Pancreas (tissue), 10 donors: ENCODE results near the gene TFAP2A. TPM values are rescaled to one million over a fixed set of nuclear protein-coding genes. Genes with fewer than 3 reads are reported as not detected.

ENCODE experiments used
- ATAC-seq, 4 donors: fragments of 200-7000 bp; cut with Tn5 transposase; one replicate each; pipeline versions ENCODE4 v1.8.0 to v1.9.1; 2020; ENCODE audit warnings: mild to moderate bottlenecking in 4 of 4, moderate library complexity in 4 of 4
- DNase-seq, 6 donors: peaks; one replicate each; pipeline ENCODE4 v3.0.0-alpha.2; 2020
- FAIRE-seq: peaks from 2 replicates; lab custom pipeline; 2012; peaks lifted over from hg19 to GRCh38; lab: Jason Lieb, UNC
- H3K27ac ChIP-seq, 4 donors: fragments of 200-600 bp; sonication (generic); 1 replicate in 3 of 4; 2 replicates in 1 of 4; pipeline versions ENCODE4 v1.5.0 to v1.8.0; 2020
- H3K27me3 ChIP-seq, 4 donors: fragments of 200-600 bp; one replicate each; pipeline ENCODE4 v1.8.0; 2021
- H3K36me3 ChIP-seq, 3 donors: fragments of 200-600 bp; sonication (generic) in 1 of 3; one replicate each; pipeline versions ENCODE4 v1.5.0 to v1.8.0; 2020 to 2021
- H3K4me1 ChIP-seq, 3 donors: fragments of 200-600 bp; one replicate each; pipeline ENCODE4 v1.8.0; 2021
- H3K4me3 ChIP-seq, 4 donors: fragments of 200-600 bp; sonication (generic) in 2 of 4; one replicate each; pipeline versions ENCODE4 v1.5.0 to v1.8.0; 2020 to 2021
- H3K9me3 ChIP-seq, 4 donors: fragments of 200-600 bp; one replicate each; pipeline ENCODE4 v1.8.0; 2021
- WGBS, 2 donors: extraction: QIAGEN DNeasy Blood & Tissue Kit; methylation state at CpG; one replicate each; pipeline ENCODE4 v1.1.7; 2013; 5-methylcytosine and 5-hydroxymethylcytosine counted together
- intact Hi-C, 3 donors: fragments of 100-400 bp; cut with DNase I; formaldehyde crosslinking; loops; one replicate each; pipeline versions ENCODE4 v1.11.1 to v1.14.2; 2022
- polyA plus RNA-seq, 2 donors: library from polyadenylated mRNA; stranded (reverse); fragments of 200-250 nt; gene quantifications; one replicate each; pipeline ENCODE4 v1.2.3, GENCODE V29; 2013
- total RNA-seq, 6 donors: library from RNA; stranded (reverse); fragmentation: NEBNext Ultra II Directional in 4 of 6; extraction: Animal tissue kit (Norgen Biotek cat#: 25700) in 4 of 6; gene quantifications; one replicate each; pipeline versions ENCODE4 v1.2.1 to v1.2.4, GENCODE V29; 2021 to 2023
- TF ChIP-seq, protein P1 (sequence below), 4 donors: fragments of 200-600 bp; sonication (generic) in 3 of 4; IDR thresholded peaks; one replicate each; pipeline versions ENCODE4 v1.5.0 to v1.8.0; 2021; ENCODE audit warnings: antibody characterized with exemption in 4 of 4
- donor health status: healthy with polysubstance abuse.
- donor health status: DM: no; HTN: no; CAD: no; lungs with moderate emphysema.
- donor health status: DM: no; HTN: no; CAD: no.
- donor health status: control.
- donor health status: control.
- donor health status: Bipolar disorder and iron deficiency.
- donor health status: DM: yes; HTN: yes; CAD: no.
- donor health status: DM: no; HTN: no; CAD: no.
- donor health status: DM: no; HTN: no; CAD: no.
- donor health status: DM: yes; HTN: yes; CAD: no.

Gene TFAP2A
- total and polyA plus RNA-seq, 8 donors = 0.12 to 1.3 (median 0.23) TPM

GRCh38 chr6:10411131-10411970, 3.5 kb downstream of the TFAP2A start:
- intact Hi-C loops = no loop called here
- ATAC-seq (peak in 1 of 4 donors; percentile 7), FAIRE-seq (no peak), DNase-seq (peak in 1 of 6 donors; percentile 40)
- 5% methylated on average over 62 to 65 of the region's 65 CpGs for WGBS, 2 donors
- Histone ChIP-seq H3K36me3 (no peaks in the 10 kb centered on the region), H3K27ac (no peak overlapping the region), H3K4me3 (peak overlapping the region; percentile 38 to 71 (median 49)), H3K4me1 (peaks cover 9 to 24% (median 13%) of the 10 kb centered on the region in 3 donors), H3K27me3 (peaks cover 7 to 82% (median 25%) of the 10 kb centered on the region in 4 donors), H3K9me3 (no peaks in the 10 kb centered on the region)
- TF ChIP-seq, protein P1, sequence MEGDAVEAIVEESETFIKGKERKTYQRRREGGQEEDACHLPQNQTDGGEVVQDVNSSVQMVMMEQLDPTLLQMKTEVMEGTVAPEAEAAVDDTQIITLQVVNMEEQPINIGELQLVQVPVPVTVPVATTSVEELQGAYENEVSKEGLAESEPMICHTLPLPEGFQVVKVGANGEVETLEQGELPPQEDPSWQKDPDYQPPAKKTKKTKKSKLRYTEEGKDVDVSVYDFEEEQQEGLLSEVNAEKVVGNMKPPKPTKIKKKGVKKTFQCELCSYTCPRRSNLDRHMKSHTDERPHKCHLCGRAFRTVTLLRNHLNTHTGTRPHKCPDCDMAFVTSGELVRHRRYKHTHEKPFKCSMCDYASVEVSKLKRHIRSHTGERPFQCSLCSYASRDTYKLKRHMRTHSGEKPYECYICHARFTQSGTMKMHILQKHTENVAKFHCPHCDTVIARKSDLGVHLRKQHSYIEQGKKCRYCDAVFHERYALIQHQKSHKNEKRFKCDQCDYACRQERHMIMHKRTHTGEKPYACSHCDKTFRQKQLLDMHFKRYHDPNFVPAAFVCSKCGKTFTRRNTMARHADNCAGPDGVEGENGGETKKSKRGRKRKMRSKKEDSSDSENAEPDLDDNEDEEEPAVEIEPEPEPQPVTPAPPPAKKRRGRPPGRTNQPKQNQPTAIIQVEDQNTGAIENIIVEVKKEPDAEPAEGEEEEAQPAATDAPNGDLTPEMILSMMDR (IDR thresholded peaks at IDR 0.05) = no peak

- TF ChIP-seq, protein P1 (IDR thresholded peaks at IDR 0.05) = no peak
- H3K27me3 ChIP-seq = peaks cover 3 to 73% (median 22%) of the 10 kb centered on the region in 4 donors
- peaks cover 9 to 24% (median 13%) of the 10 kb centered on the region in 3 donors for H3K4me1 ChIP-seq
- FAIRE-seq = no peak
- no peaks in the 10 kb centered on the region for H3K9me3 ChIP-seq
- intact Hi-C loops = no loop called here
- no peak for DNase-seq
- no peak for ATAC-seq
- 10 to 12% methylated on average over 36 of the region's 36 CpGs for WGBS, 2 donors
- H3K27ac ChIP-seq = no peak overlapping the region
- H3K4me3 ChIP-seq = no peak overlapping the region
- H3K36me3 ChIP-seq = no peaks in the 10 kb centered on the region
Measured at GRCh38 chr6:10410207-10411050, 4.4 kb downstream of the TFAP2A start.

DNA sequence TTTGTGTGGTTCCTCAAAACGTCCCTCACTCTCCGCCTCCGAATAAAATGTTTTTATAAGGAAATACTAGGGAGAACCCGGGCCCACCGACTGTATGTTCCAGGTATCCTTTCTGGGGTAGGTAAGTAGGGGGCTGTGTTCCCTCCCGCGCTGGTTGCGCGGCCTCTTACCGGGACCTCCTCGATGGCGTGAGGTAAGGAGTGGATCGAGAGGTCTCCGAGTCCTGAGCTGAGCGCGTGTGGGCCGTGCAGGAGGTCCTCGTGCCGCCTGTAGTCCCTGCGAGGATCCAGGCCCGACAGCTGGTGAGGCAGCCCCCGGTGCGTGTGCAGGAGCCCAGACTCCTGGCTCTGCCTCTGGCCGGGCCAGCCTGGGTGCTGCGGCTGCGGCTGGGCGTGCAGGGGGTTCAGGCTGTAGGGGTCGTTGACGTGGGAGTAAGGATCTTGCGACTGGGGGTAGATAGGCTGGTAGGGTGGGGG, 5.1 kb downstream of the TFAP2A start:
- intact Hi-C loops = no loop called here
- Histone ChIP-seq H3K27me3 (peaks cover 3 to 67% (median 22%) of the 10 kb centered on the region in 4 donors), H3K9me3 (no peaks in the 10 kb centered on the region), H3K36me3 (no peaks in the 10 kb centered on the region), H3K27ac (no peak overlapping the region), H3K4me3 (no peak overlapping the region), H3K4me1 (peaks cover 9 to 22% (median 13%) of the 10 kb centered on the region in 3 donors)
- FAIRE-seq (no peak), ATAC-seq (no peak), DNase-seq (peak in 1 of 6 donors; percentile 51)
- TF ChIP-seq, protein P1 (IDR thresholded peaks at IDR 0.05) = no peak
- 8 to 10% methylated on average over 30 of the region's 30 CpGs for WGBS, 2 donors

GRCh38 chr6:10409233-10409721, 5.6 kb downstream of the TFAP2A start:
- Histone ChIP-seq H3K27ac (no peak overlapping the region), H3K36me3 (no peaks in the 10 kb centered on the region), H3K4me3 (no peak overlapping the region), H3K9me3 (no peaks in the 10 kb centered on the region), H3K27me3 (peaks cover 3 to 62% (median 22%) of the 10 kb centered on the region in 4 donors), H3K4me1 (peaks cover 9 to 22% (median 13%) of the 10 kb centered on the region in 3 donors)
- 13 to 14% methylated on average over 8 of the region's 8 CpGs for WGBS, 2 donors
- TF ChIP-seq, protein P1 (IDR thresholded peaks at IDR 0.05) = no peak
- FAIRE-seq (no peak), ATAC-seq (no peak), DNase-seq (no peak)
- intact Hi-C loops = no loop called here
